Lung (tissue), 12 donors: Measurements from ENCODE around the gene MRAP2. TPM values are rescaled to one million over a fixed set of nuclear protein-coding genes. Genes with fewer than 3 reads are reported as not detected.

Experiments used
- ATAC-seq: fragments of 200-7000 bp; cut with Tn5 transposase; one replicate; pipeline ENCODE4 v1.9.1; 2020; ENCODE audit warnings: moderate number of reproducible peaks; ENCODE audit not compliant: insufficient read depth, low FRiP score
- DNase-seq, 3 donors: peaks; one replicate each; pipeline ENCODE4 v3.0.0-alpha.2; 2013 to 2017
- H3K27ac ChIP-seq, 2 donors: one replicate each; pipeline ENCODE4 v1.5.1; 2013; ENCODE audit warnings: mild to moderate bottlenecking in 2 of 2, moderate library complexity in 2 of 2, control low read depth in 1 of 2, inconsistent platforms in 1 of 2, low read depth in 1 of 2, low read length in 1 of 2
- H3K27me3 ChIP-seq, 3 donors: one replicate each; pipeline ENCODE4 v1.5.1; 2013; ENCODE audit warnings: low read length in 2 of 3; ENCODE audit not compliant: control insufficient read depth in 3 of 3, insufficient read depth in 3 of 3
- H3K36me3 ChIP-seq, 4 donors: one replicate each; pipeline ENCODE4 v1.5.1; 2013; ENCODE audit warnings: low read length in 4 of 4, mild to moderate bottlenecking in 1 of 4, moderate library complexity in 1 of 4; ENCODE audit not compliant: control insufficient read depth in 4 of 4, insufficient read depth in 4 of 4
- H3K4me1 ChIP-seq, 5 donors: one replicate each; pipeline ENCODE4 v1.5.1; 2013; ENCODE audit warnings: low read length in 5 of 5, mild to moderate bottlenecking in 2 of 5, moderate library complexity in 1 of 5; ENCODE audit not compliant: control insufficient read depth in 5 of 5, insufficient read depth in 5 of 5
- H3K4me3 ChIP-seq: one replicate; pipeline ENCODE4 v1.5.1; 2013; ENCODE audit warnings: mild to moderate bottlenecking, control low read depth, moderate library complexity
- H3K9ac ChIP-seq, 2 donors: one replicate each; pipeline ENCODE4 v1.5.1; 2013; ENCODE audit warnings: low read length in 2 of 2, control low read depth in 1 of 2; ENCODE audit not compliant: insufficient read depth in 1 of 2
- H3K9me3 ChIP-seq, 4 donors: one replicate each; pipeline ENCODE4 v1.5.1; 2013; ENCODE audit warnings: low read length in 3 of 4, mild to moderate bottlenecking in 1 of 4, moderate library complexity in 1 of 4; ENCODE audit not compliant: control insufficient read depth in 4 of 4, insufficient read depth in 3 of 4
- WGBS, 2 donors: extraction: QIAGEN DNeasy Blood & Tissue Kit; methylation state at CpG; one replicate each; pipeline ENCODE4 v1.1.7; 2013; 5-methylcytosine and 5-hydroxymethylcytosine counted together
- polyA plus RNA-seq, 2 donors: library from polyadenylated mRNA; stranded (reverse); fragments of 200-250 nt; gene quantifications; one replicate each; pipeline ENCODE4 v1.2.1, GENCODE V29; 2013
- total RNA-seq, 2 donors: library from RNA; depleted of rRNA in 1 of 2; stranded (reverse); fragments of >200 nt in 1 of 2; gene quantifications; one replicate each; pipeline ENCODE4 v1.2.1, GENCODE V29; 2014 to 2021
- TF ChIP-seq, protein P1 (sequence below): IDR thresholded peaks from 2 replicates; pipeline ENCODE4 v1.5.1; 2012; ENCODE audit warnings: mild to moderate bottlenecking; ENCODE audit errors: control extremely low read depth, extremely low read depth
- donor health status: control.
- donor health status: control.
- donor health status: Bipolar disorder and iron deficiency.
- donor health status: healthy.
- donor health status: DM: yes; HTN: yes; CAD: no.

The MRAP2 gene
- total and polyA plus RNA-seq, 4 donors = 0.34 to 4.2 (median 1.3) TPM

DNA sequence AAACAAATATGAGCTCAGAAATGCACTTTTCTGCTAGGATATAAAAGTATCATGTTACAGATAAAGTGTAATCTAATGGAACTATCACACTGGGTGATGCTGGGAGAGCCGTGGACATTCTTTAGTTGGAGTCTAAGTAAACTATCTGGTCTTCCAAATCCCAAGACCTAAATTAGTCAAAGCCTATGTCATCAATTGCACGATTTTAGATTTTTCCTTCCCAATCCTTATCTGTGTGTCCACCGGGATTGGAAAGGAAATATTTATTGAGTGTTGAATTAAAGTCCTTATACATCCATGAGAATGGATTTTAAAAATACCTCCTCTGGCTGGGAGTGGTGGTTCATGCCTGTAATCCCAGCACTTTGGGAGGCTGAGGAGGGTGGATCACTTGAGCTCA is 19.6 kb upstream of the MRAP2 start:
- no peak for DNase-seq
- H3K27me3 ChIP-seq = no peaks in the 10 kb centered on the region
- no peak for ATAC-seq
- H3K4me3 ChIP-seq = no peak overlapping the region
- no peak overlapping the region for H3K9ac ChIP-seq
- H3K4me1 ChIP-seq = no peaks in the 10 kb centered on the region
- no peaks in the 10 kb centered on the region for H3K9me3 ChIP-seq
- TF ChIP-seq, protein P1, sequence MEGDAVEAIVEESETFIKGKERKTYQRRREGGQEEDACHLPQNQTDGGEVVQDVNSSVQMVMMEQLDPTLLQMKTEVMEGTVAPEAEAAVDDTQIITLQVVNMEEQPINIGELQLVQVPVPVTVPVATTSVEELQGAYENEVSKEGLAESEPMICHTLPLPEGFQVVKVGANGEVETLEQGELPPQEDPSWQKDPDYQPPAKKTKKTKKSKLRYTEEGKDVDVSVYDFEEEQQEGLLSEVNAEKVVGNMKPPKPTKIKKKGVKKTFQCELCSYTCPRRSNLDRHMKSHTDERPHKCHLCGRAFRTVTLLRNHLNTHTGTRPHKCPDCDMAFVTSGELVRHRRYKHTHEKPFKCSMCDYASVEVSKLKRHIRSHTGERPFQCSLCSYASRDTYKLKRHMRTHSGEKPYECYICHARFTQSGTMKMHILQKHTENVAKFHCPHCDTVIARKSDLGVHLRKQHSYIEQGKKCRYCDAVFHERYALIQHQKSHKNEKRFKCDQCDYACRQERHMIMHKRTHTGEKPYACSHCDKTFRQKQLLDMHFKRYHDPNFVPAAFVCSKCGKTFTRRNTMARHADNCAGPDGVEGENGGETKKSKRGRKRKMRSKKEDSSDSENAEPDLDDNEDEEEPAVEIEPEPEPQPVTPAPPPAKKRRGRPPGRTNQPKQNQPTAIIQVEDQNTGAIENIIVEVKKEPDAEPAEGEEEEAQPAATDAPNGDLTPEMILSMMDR = no peak
- 54 to 75% methylated on average over 3 of the region's 3 CpGs for WGBS, 2 donors
- H3K27ac ChIP-seq = no peak overlapping the region
- H3K36me3 ChIP-seq = no peaks in the 10 kb centered on the region

DNA sequence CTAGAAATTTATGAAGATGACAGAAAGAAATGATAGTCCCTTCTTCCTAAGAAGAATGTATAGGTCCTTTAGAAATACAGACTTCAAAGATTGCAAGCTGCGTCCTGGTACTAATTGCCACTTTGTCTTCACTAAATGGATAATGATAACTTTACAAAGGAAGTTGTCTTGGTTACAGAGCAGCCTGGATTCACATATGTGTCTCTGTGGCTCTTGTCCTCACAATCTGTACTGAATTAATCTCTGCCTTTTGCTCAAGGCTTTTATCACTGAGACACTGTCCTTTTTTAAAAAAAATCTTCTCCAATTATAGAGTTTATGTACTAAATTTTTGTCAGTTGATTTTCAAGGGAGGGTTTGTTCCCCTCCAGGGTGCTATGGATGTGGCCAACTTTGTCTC is 17.5 kb upstream of the MRAP2 start:
- Histone ChIP-seq H3K4me1 (no peaks in the 10 kb centered on the region), H3K9me3 (no peaks in the 10 kb centered on the region), H3K27ac (no peak overlapping the region), H3K9ac (no peak overlapping the region), H3K27me3 (no peaks in the 10 kb centered on the region), H3K4me3 (no peak overlapping the region), H3K36me3 (no peaks in the 10 kb centered on the region)
- TF ChIP-seq, protein P1 = no peak
- no peak for DNase-seq
- no peak for ATAC-seq
- 84 to 89% methylated on average over 1 of the region's 1 CpG for WGBS, 2 donors

DNA sequence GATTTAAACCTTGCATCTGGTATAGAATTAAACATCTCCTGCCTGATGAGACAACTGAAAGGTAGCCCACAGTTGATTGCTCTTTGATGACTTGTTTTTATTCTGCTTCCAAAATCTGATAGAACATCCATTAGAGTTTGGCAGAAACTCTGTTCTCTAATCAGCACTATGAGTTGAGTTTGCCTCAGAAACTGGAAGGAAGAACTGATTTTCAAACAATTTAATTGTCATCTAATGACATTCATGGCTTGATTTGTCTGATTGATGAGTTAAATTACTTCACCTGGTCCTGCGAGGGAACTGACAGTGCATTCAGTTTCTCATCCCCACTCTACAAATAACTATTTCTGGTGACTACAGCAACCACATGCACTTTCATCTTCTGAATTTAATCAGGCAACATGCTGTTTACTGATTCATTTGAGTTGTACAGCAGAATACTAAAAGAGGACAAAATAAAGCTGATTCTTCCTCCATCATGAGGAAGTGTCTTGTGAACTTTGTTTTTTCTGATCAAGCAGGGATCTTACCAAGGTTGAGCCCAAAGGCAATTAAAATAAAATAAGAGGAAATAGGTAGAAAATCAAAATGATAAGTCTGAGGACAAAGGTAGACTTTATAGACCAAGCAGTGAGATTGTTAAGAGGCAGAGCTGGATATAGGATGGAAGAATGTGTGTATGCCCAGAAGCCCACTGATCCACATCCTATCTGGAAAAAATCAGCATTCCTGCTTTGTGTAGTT is 15.7 kb upstream of the MRAP2 start:
- H3K4me3 ChIP-seq = no peak overlapping the region
- H3K27me3 ChIP-seq = no peaks in the 10 kb centered on the region
- DNase-seq (no peak), ATAC-seq (no peak)
- no peak overlapping the region for H3K9ac ChIP-seq
- no peaks in the 10 kb centered on the region for H3K9me3 ChIP-seq
- H3K27ac ChIP-seq = no peak overlapping the region
- TF ChIP-seq, protein P1 = no peak
- no peaks in the 10 kb centered on the region for H3K4me1 ChIP-seq
- no peaks in the 10 kb centered on the region for H3K36me3 ChIP-seq
- 72 to 86% methylated on average over 1 of the region's 1 CpG for WGBS, 2 donors
